ENCODE data around the gene SMIM8.

SMIM8 gene

GRCh38 chr6:87342829-87343228, 20.4 kb downstream of the SMIM8 start:
- no peak for DNase-seq (ENCODE audit: low read depth)
- TF ChIP-seq CTCF (IDR thresholded peaks at IDR 0.05; ENCODE audit: low read depth, low read length, missing control alignments) = no peak
- in situ Hi-C loops (cut with HindIII; ENCODE audit: low sequenced_read_pairs) = no loop called here
- H3K4me3 ChIP-seq (ENCODE audit: low read depth, low read length) = no peak overlapping the region

- H3K4me3 ChIP-seq (ENCODE audit: low read depth, low read length) = no peak within 1 kb of the TSS
- no peak for DNase-seq (ENCODE audit: low read depth)
- in situ Hi-C loops (cut with HindIII; ENCODE audit: low sequenced_read_pairs) = no loop called here
- TF ChIP-seq CTCF (IDR thresholded peaks at IDR 0.05; ENCODE audit: low read depth, low read length, missing control alignments) = no peak
Measured at GRCh38 chr6:87344731-87345130, 22.3 kb downstream of the SMIM8 start, which contains the start of gene C6orf163. Gene C6orf163, plus strand, starts transcription at chr6:87344813. Its CDS starts 287 bp downstream, at chr6:87345100.

GRCh38 chr6:87346700-87347099, 24.3 kb downstream of the SMIM8 start:
- TF ChIP-seq CTCF (IDR thresholded peaks at IDR 0.05; ENCODE audit: low read depth, low read length, missing control alignments) = no peak
- in situ Hi-C loops (cut with HindIII; ENCODE audit: low sequenced_read_pairs) = no loop called here
- H3K4me3 ChIP-seq (ENCODE audit: low read depth, low read length) = no peak overlapping the region
- no peak for DNase-seq (ENCODE audit: low read depth)

GRCh38 chr6:87349896-87350295, 27.5 kb downstream of the SMIM8 start:
- H3K4me3 ChIP-seq (ENCODE audit: low read depth, low read length) = no peak overlapping the region

GRCh38 chr6:87350516-87350915, 28.1 kb downstream of the SMIM8 start:
- H3K4me3 ChIP-seq (ENCODE audit: low read depth, low read length) = no peak overlapping the region
- TF ChIP-seq CTCF (IDR thresholded peaks at IDR 0.05; ENCODE audit: low read depth, low read length, missing control alignments) = no peak
- no peak for DNase-seq (ENCODE audit: low read depth)
- in situ Hi-C loops (cut with HindIII; ENCODE audit: low sequenced_read_pairs) = no loop called here

More at GRCh38 chr6:87349896-87350295, 27.5 kb downstream of the SMIM8 start:
- in situ Hi-C loops (cut with HindIII; ENCODE audit: low sequenced_read_pairs) = no loop called here
- DNase-seq (ENCODE audit: low read depth) = no peak
- TF ChIP-seq CTCF (IDR thresholded peaks at IDR 0.05; ENCODE audit: low read depth, low read length, missing control alignments) = no peak

GRCh38 chr6:87351583-87351982, 29.2 kb downstream of the SMIM8 start:
- TF ChIP-seq CTCF (IDR thresholded peaks at IDR 0.05; ENCODE audit: low read depth, low read length, missing control alignments) = no peak
- DNase-seq (ENCODE audit: low read depth) = no peak
- H3K4me3 ChIP-seq (ENCODE audit: low read depth, low read length) = no peak overlapping the region
- in situ Hi-C loops (cut with HindIII; ENCODE audit: low sequenced_read_pairs) = no loop called here

- in situ Hi-C loops (cut with HindIII; ENCODE audit: low sequenced_read_pairs) = no loop called here
- DNase-seq (ENCODE audit: low read depth) = no peak
- no peak overlapping the region for H3K4me3 ChIP-seq (ENCODE audit: low read depth, low read length)
- no peak for TF ChIP-seq CTCF (IDR thresholded peaks at IDR 0.05; ENCODE audit: low read depth, low read length, missing control alignments)
Measured at GRCh38 chr6:87356181-87356580, 33.8 kb downstream of the SMIM8 start.
